ENCODE results near the gene TAS2R39. TPM values are rescaled to one million over a fixed set of nuclear protein-coding genes. Genes with fewer than 3 reads are reported as not detected.

The TAS2R39 gene
- total RNA-seq = not detected in 2 replicates

GRCh38 chr7:143183024-143183423, at the start of gene TAS2R39:
TAS2R39 (plus strand) TSS chr7:143183419; CDS start chr7:143183419, 0 bp downstream.

GRCh38 chr7:143221737-143222136, 38.5 kb downstream of the TAS2R39 start, which contains the start of gene TAS2R40:
TAS2R40 (plus strand) TSS chr7:143222037; CDS start chr7:143222079, 42 bp downstream.

Other genes with a start within 250 kb of the TAS2R39 start
- gene TRPV5, start 249.7 kb upstream of the TAS2R39 start, total RNA-seq = not detected in 2 replicates
- gene LLCFC1, start 243.9 kb upstream of the TAS2R39 start, total RNA-seq = not detected in 2 replicates
- gene KEL, start 221.1 kb upstream of the TAS2R39 start, total RNA-seq = under 0.01 TPM in 1 of 2 replicates, not detected in the other
- not detected in 2 replicates for gene OR9A2, start 156.3 kb upstream of the TAS2R39 start, total RNA-seq
- not detected in 2 replicates for gene OR6V1, start 131.1 kb upstream of the TAS2R39 start, total RNA-seq
- not detected in 2 replicates for gene PIP, start 51.3 kb upstream of the TAS2R39 start, total RNA-seq
- not detected in 2 replicates for gene TAS2R40, start 38.6 kb downstream of the TAS2R39 start, total RNA-seq
- gene GSTK1, start 80.0 kb downstream of the TAS2R39 start, total RNA-seq = 54.9 and 60.3 TPM in 2 replicates
- gene TMEM139, start 101.5 kb downstream of the TAS2R39 start, total RNA-seq = not detected in 2 replicates
- 15.5 and 15.7 TPM in 2 replicates for gene CASP2, start 104.9 kb downstream of the TAS2R39 start, total RNA-seq
- gene CLCN1, start 132.7 kb downstream of the TAS2R39 start, total RNA-seq = not detected in 2 replicates
- gene FAM131B, start 179.3 kb downstream of the TAS2R39 start, total RNA-seq = 0.66 and 1.4 TPM in 2 replicates
- gene ZYX, start 197.9 kb downstream of the TAS2R39 start, total RNA-seq = 27.7 and 45.9 TPM in 2 replicates
- gene EPHA1, start 225.4 kb downstream of the TAS2R39 start, total RNA-seq = 0.18 TPM in 1 of 2 replicates, not detected in the other

Measured in endothelial cell of coronary artery (primary cell).